Osteocyte (in vitro differentiated cells): ENCODE results near the gene BCAR1. TPM values are rescaled to one million over a fixed set of nuclear protein-coding genes. Genes with fewer than 3 reads are reported as not detected.
"Not testable (repeated sequence)": the region's sequence is repeated elsewhere in the genome, so short reads cannot be mapped to it uniquely, and the experiment has no call there.

Source experiments
- DNase-seq: peaks from one replicate; pipeline ENCODE4 v3.0.0; 2021; ENCODE audit warnings: mixed read lengths; ENCODE audit not compliant: unreplicated experiment; ENCODE audit errors: extremely low spot score
- H3K27ac Mint-ChIP-seq: one replicate; pipeline ENCODE4 v1.8.0; 2021; ENCODE audit warnings: mild to moderate bottlenecking, mixed read lengths; ENCODE audit not compliant: unreplicated experiment
- H3K27me3 Mint-ChIP-seq: one replicate; pipeline ENCODE4 v1.8.0; 2021; ENCODE audit warnings: mixed read lengths; ENCODE audit not compliant: unreplicated experiment
- H3K36me3 Mint-ChIP-seq: one replicate; pipeline ENCODE4 v1.8.0; 2021; ENCODE audit warnings: mixed read lengths; ENCODE audit not compliant: unreplicated experiment
- H3K4me1 Mint-ChIP-seq: one replicate; pipeline ENCODE4 v1.8.0; 2021; ENCODE audit warnings: mixed read lengths; ENCODE audit not compliant: unreplicated experiment
- H3K4me3 Mint-ChIP-seq: one replicate; pipeline ENCODE4 v1.8.0; 2021; ENCODE audit warnings: mild to moderate bottlenecking, moderate library complexity, mixed read lengths; ENCODE audit not compliant: unreplicated experiment
- H3K9me3 Mint-ChIP-seq: one replicate; pipeline ENCODE4 v1.8.0; 2021; ENCODE audit warnings: mixed read lengths; ENCODE audit not compliant: unreplicated experiment
- CTCF ChIP-seq: fragments of 200-600 bp; sonication (generic); IDR thresholded peaks from 2 replicates; pipeline ENCODE4 v1.5.0; 2021; ENCODE audit warnings: antibody characterized with exemption, mild to moderate bottlenecking, moderate library complexity
- total RNA-seq: library from RNA; stranded (reverse); gene quantifications from 2 replicates; pipeline ENCODE4 v1.2.1, GENCODE V29; 2021

Gene BCAR1
- total RNA-seq, 1 donor from 2014 or later, result 138 TPM

DNA sequence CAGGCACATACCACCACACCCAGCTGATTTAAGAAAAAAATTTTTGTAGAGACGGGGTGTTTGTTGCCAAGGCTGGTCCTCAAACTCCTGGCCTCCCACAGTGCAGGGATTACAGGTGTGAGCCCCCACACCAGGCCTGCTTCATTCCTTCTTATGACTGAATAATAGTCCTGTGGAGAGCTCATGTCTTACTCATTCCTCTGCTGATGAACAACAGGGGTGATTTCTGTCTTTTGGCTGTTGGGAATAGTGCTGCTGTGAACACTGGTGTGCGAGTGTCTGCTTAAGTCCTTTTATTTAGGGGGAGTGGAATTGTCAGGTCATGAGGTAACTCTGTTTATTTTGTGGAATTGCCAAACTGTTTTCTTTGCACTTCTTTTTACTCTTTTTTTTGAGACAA is 35.3 kb downstream of the BCAR1 start:
- Mint-ChIP-seq H3K4me3 (no peak overlapping the region), H3K4me1 (peaks cover 8% of the 10 kb centered on the region), H3K27ac (no peak overlapping the region), H3K36me3 (no peaks in the 10 kb centered on the region), H3K27me3 (peaks cover 2% of the 10 kb centered on the region), H3K9me3 (no peaks in the 10 kb centered on the region)
- DNase-seq, result no peak
- no peak for TF ChIP-seq CTCF

DNA sequence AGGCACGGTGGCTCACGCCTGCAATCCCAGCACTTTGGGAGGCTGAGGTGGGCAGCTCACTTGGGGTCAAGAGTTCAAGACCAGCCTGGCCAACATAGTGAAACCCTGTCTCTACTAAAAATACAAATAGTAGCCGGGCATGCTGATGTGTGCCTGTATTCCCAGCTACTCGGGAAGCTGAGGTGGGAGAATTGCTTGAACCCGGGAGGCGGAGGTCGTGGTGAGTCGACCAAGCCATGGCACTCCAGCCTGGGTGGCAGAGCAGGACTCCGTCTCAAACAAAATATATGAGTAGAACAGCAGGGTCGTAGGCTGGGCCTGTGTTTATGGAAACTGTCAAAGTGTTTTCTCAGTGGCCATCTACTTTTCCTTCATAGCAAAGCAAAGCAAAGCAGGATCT is 40.1 kb downstream of the BCAR1 start:
- not testable (repeated sequence) for DNase-seq, H3K27ac Mint-ChIP-seq, H3K36me3 Mint-ChIP-seq, H3K4me1 Mint-ChIP-seq, H3K27me3 Mint-ChIP-seq, H3K9me3 Mint-ChIP-seq, H3K4me3 Mint-ChIP-seq

DNA sequence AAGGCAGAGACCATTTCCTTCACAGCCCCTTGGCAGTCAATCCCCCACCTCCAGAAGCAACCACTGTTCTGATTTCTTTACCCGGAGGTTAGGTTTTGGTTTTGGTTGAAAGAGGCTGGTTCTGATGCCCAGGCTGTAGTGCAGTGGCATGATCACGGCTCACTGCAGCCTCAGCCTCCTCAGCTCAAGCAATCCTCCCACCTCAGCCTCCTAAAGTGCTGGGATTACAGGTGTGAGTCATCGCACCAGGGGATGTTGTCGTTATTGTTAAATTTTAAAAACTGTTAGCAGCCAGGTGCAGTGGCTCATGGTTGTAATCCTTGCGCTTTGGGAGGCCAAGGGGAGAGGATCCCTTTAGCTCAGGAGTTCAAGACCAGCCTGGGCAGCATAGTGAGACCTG is 41.5 kb downstream of the BCAR1 start:
- Mint-ChIP-seq H3K4me3 (no peak overlapping the region), H3K27me3 (peaks cover 2% of the 10 kb centered on the region), H3K9me3 (no peaks in the 10 kb centered on the region), H3K36me3 (no peaks in the 10 kb centered on the region), H3K27ac (no peak overlapping the region), H3K4me1 (no peaks in the 10 kb centered on the region)
- DNase-seq, result no peak
- TF ChIP-seq CTCF, result no peak

DNA sequence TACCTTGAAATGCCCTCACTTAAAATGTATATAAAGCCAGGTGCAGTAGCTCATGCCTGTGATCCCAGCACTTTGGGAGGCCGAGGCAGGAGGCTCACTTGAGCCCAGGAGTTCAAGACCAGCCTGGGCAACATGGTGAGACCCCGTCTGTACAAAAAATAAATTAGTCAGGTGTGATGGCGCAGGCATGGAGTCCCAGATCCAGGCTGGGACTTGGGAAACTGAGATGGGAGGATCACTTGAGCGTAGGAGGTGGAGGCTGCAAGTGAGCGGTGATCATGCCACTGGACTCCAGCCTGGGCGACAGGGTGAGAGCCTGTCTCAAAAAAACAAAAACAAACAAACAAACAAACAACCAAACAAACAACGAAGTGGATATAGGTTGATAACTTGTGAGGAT is 41.9 kb downstream of the BCAR1 start:
- DNase-seq, H3K4me3 Mint-ChIP-seq, H3K27me3 Mint-ChIP-seq, H3K4me1 Mint-ChIP-seq, H3K27ac Mint-ChIP-seq, H3K36me3 Mint-ChIP-seq, H3K9me3 Mint-ChIP-seq: not testable (repeated sequence)

DNA sequence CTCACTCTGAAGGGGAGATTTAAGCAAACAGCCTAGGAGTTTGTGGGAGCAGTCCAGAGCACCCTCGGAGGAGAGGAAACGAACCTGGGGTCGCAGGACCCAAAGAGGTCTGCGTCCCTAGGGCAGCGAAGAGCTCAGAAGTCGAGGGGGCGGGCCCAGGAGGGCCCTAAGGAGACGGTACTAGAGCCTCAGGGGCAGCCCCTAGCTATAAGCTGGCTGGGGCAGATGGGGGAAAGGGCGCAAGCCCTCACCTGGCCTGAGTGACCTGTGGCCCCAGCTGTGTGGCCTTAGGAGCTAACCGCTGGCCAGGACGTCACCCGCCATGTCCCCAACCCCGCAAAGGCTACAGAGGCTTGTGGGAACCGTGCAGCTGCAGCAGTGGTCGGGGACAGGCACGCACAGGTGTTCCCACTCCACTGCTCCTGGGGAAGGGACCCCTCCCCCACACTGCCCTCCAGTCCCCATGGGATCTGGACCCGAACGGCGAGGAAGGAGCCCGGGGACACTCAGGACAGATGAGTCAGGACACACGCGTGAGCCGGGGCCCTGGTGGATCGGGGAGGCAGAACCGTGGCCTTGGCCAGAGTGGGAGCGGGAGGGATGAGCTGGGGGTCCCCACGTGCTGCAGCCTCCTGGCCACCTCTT is 42.4 kb downstream of the BCAR1 start:
- Mint-ChIP-seq H3K4me3 (no peak overlapping the region), H3K36me3 (no peaks in the 10 kb centered on the region), H3K27ac (no peak overlapping the region), H3K4me1 (no peaks in the 10 kb centered on the region), H3K9me3 (no peaks in the 10 kb centered on the region), H3K27me3 (peaks cover 2% of the 10 kb centered on the region)
- DNase-seq, result no peak
- TF ChIP-seq CTCF, result no peak

- Mint-ChIP-seq H3K36me3 (no peaks in the 10 kb centered on the region), H3K9me3 (no peaks in the 10 kb centered on the region), H3K4me3 (no peak overlapping the region), H3K27me3 (peaks cover 2% of the 10 kb centered on the region), H3K4me1 (no peaks in the 10 kb centered on the region), H3K27ac (no peak overlapping the region)
- no peak for TF ChIP-seq CTCF
- DNase-seq, result no peak
Observed at GRCh38 chr16:75208242-75208825, 43.1 kb downstream of the BCAR1 start.
